ENCODE results near the gene ISM2.

Gene ISM2

DNA sequence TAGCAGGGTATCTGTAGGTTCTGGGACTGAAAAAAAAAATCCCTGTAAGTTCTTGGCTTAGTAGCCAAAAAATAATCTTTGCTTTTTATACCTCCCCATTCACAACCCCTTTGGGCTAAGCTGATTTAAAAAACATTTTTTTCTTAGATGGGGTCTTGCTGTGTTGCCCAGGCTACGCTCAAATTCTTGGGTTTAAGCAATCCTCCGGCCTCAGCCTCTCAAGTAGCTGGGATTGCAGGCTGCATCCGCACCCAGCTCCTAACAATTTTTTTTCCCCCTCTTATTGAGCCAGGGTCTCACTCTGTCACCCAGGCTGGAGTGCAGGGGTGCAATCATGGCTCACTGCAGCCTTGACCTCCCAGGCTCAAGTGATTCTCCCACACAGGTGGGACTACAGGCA lies 9.1 kb upstream of the ISM2 start:
- H3K4me1 ChIP-seq (ENCODE audit: control insufficient read depth in 1 of 2, insufficient read depth in 2 of 2, low read length in 2 of 2), result no peaks in the 10 kb centered on the region
- no peaks in the 10 kb centered on the region for H3K27me3 ChIP-seq (ENCODE audit: low read depth, low read length)
- H3K4me3 ChIP-seq (ENCODE audit: low read depth in 1 of 2, low read length in 2 of 2), result no peak overlapping the region
- H3K27ac ChIP-seq (ENCODE audit: low read length), result no peak overlapping the region
- H3K36me3 ChIP-seq (ENCODE audit: control insufficient read depth in 1 of 2, insufficient read depth in 2 of 2, low read length in 2 of 2), result peaks cover 32% of the 10 kb centered on the region in 2 donors
- peaks cover 0 to 6% of the 10 kb centered on the region in 2 donors for H3K9me3 ChIP-seq (ENCODE audit: control insufficient read depth in 1 of 2, low read length in 2 of 2)

DNA sequence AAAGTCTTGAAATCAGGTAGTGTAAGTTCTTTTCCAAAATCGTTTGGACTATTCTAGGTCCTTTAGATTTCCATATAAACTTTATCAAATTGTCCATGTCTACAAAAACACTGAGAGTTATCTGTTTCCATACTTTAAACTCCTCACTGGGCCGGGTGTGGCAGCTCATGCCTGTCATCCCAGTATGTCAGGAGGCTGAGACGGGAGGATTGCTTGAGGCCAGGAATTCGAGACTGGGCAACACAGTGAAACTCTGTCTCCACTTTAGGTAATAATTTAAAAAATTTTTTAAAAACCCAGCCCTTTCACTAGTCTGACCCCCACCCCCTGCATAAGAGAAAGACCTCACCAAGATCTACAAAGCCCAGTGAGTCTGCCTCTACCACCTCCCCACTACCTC lies 6.4 kb upstream of the ISM2 start:
- H3K4me1 ChIP-seq (ENCODE audit: control insufficient read depth in 1 of 2, insufficient read depth in 2 of 2, low read length in 2 of 2), result no peaks in the 10 kb centered on the region
- H3K36me3 ChIP-seq (ENCODE audit: control insufficient read depth in 1 of 2, insufficient read depth in 2 of 2, low read length in 2 of 2), result peaks cover 13 to 17% of the 10 kb centered on the region in 2 donors
- H3K27me3 ChIP-seq (ENCODE audit: low read depth, low read length), result peaks cover 5% of the 10 kb centered on the region
- H3K4me3 ChIP-seq (ENCODE audit: low read depth in 1 of 2, low read length in 2 of 2), result no peak overlapping the region
- H3K27ac ChIP-seq (ENCODE audit: low read length), result no peak overlapping the region
- H3K9me3 ChIP-seq (ENCODE audit: control insufficient read depth in 1 of 2, low read length in 2 of 2), result peaks cover 0 to 6% of the 10 kb centered on the region in 2 donors

DNA sequence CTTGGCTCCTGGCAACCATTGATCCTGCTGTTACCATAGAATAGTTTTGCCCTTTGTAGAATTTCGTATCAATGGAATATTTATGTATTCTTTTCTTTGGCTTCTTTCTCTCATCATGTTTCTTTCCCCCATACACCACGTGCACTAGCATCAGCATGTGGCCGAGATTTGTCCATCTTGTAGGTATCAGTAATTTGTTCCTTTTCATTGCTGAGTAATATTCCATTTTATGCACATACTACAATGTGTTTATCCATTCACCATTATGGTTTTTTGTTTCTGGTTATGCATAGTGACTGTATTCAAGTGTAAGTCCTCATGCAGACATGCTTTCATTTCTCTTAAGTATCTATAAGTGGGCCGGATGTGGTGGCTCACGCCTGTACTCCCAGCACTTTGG lies 4.5 kb upstream of the ISM2 start:
- H3K27me3 ChIP-seq (ENCODE audit: low read depth, low read length), result peaks cover 18% of the 10 kb centered on the region
- peaks cover 0 to 6% of the 10 kb centered on the region in 2 donors for H3K9me3 ChIP-seq (ENCODE audit: control insufficient read depth in 1 of 2, low read length in 2 of 2)
- H3K4me1 ChIP-seq (ENCODE audit: control insufficient read depth in 1 of 2, insufficient read depth in 2 of 2, low read length in 2 of 2), result peaks cover 0 to 12% of the 10 kb centered on the region in 2 donors
- no peak overlapping the region for H3K4me3 ChIP-seq (ENCODE audit: low read depth in 1 of 2, low read length in 2 of 2)
- H3K36me3 ChIP-seq (ENCODE audit: control insufficient read depth in 1 of 2, insufficient read depth in 2 of 2, low read length in 2 of 2), result peaks cover 2 to 3% of the 10 kb centered on the region in 2 donors
- H3K27ac ChIP-seq (ENCODE audit: low read length), result no peak overlapping the region

DNA sequence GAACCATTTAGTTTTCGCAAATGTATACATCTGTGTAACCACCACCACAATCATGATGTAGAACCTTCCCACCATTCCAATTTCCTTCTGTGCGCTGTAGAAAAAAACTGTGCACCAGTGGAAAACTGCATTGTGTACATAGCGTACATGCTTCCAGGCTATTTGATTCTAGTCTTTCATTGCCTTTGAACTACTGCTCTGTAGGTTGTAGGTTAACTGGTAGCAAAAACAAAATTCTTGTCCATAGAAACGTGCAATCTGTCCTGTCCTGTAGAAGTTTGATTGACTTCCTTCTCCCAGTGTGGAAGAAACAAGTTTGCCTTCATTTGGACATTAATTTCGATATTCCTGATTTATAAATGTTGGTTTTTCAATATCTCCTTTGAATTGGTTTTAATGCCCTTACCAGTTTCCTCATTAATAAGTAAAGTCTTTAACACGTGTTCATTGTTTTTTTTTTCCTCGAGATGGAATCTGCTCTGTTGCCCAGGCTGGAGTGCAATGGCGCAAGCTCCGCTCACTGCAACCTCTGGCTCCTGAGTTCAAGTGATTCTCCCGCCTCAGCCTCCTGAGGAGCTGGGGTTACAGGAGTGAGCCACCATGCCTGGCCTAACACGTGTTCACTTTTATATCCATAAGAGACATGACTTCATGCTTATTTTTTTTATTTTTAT lies 3.6 kb upstream of the ISM2 start:
- Histone ChIP-seq H3K27ac (ENCODE audit: low read length) (no peak overlapping the region), H3K27me3 (ENCODE audit: low read depth, low read length) (peaks cover 22% of the 10 kb centered on the region), H3K9me3 (ENCODE audit: control insufficient read depth in 1 of 2, low read length in 2 of 2) (peaks cover 0 to 6% of the 10 kb centered on the region in 2 donors), H3K4me3 (ENCODE audit: low read depth in 1 of 2, low read length in 2 of 2) (no peak overlapping the region), H3K36me3 (ENCODE audit: control insufficient read depth in 1 of 2, insufficient read depth in 2 of 2, low read length in 2 of 2) (no peaks in the 10 kb centered on the region), H3K4me1 (ENCODE audit: control insufficient read depth in 1 of 2, insufficient read depth in 2 of 2, low read length in 2 of 2) (peaks cover 0 to 16% of the 10 kb centered on the region in 2 donors)

DNA sequence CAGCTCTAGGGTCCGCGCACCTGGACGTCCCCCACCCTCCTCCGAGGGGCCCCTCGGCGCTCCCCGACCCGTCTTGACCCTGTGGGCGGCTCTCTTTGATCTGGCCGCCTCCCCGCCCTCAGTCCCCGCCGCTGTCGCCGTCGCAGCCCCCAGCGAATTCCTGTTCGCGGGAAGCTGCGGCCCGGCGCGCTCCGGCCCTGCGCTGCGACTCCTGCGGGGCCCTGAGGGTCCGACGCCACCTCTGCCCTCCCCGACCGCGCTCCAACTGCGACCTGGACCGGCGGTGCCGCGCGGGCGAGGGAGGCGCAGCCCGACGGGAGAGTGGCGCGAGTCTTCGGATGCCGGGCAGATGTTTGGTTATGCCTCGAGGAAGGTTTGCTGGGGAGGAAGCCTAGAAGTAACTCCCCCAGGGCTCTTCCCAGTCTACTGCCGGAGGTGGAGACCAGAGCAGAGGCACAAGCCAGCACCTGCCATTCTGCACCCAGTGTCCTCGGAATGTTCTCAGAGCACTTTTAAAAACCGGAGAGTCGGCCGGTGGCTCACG lies 440 bp upstream of the ISM2 start:
- Histone ChIP-seq H3K27me3 (ENCODE audit: low read depth, low read length) (peaks cover 22% of the 10 kb centered on the region), H3K4me3 (ENCODE audit: low read depth in 1 of 2, low read length in 2 of 2) (peak overlapping the region in 1 of 2 donors; percentile 71), H3K36me3 (ENCODE audit: control insufficient read depth in 1 of 2, insufficient read depth in 2 of 2, low read length in 2 of 2) (no peaks in the 10 kb centered on the region)

DNA sequence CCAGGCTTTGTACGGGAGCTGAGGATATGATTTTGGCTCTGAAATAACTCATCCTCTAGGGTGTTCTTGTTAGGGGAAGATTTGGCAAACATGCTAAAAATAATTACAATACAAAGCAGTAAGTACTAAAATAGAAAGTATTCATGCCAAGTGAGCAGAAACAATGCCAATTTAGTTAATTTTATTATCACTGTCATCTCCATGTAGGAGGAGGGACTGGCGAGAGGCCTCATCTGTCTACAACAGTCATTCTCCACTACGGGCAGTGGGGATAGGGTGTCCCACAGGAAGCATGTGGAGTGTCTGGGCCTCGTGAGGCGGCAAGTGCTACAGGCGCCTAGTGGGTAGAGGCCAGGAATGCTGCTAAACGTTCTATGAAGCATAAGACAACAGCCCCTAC lies 3.3 kb downstream of the ISM2 start:
- Histone ChIP-seq H3K4me3 (ENCODE audit: low read depth in 1 of 2, low read length in 2 of 2) (no peak overlapping the region), H3K36me3 (ENCODE audit: control insufficient read depth in 1 of 2, insufficient read depth in 2 of 2, low read length in 2 of 2) (no peaks in the 10 kb centered on the region), H3K27me3 (ENCODE audit: low read depth, low read length) (peaks cover 21% of the 10 kb centered on the region), H3K27ac (ENCODE audit: low read length) (no peak overlapping the region), H3K9me3 (ENCODE audit: control insufficient read depth in 1 of 2, low read length in 2 of 2) (no peaks in the 10 kb centered on the region), H3K4me1 (ENCODE audit: control insufficient read depth in 1 of 2, insufficient read depth in 2 of 2, low read length in 2 of 2) (peaks cover 0 to 16% of the 10 kb centered on the region in 2 donors)

More for the DNA sequence above, 440 bp upstream of the ISM2 start:
- Histone ChIP-seq H3K27ac (ENCODE audit: low read length) (no peak overlapping the region), H3K9me3 (ENCODE audit: control insufficient read depth in 1 of 2, low read length in 2 of 2) (peaks cover 0 to 4% of the 10 kb centered on the region in 2 donors), H3K4me1 (ENCODE audit: control insufficient read depth in 1 of 2, insufficient read depth in 2 of 2, low read length in 2 of 2) (peaks cover 0 to 16% of the 10 kb centered on the region in 2 donors)

DNA sequence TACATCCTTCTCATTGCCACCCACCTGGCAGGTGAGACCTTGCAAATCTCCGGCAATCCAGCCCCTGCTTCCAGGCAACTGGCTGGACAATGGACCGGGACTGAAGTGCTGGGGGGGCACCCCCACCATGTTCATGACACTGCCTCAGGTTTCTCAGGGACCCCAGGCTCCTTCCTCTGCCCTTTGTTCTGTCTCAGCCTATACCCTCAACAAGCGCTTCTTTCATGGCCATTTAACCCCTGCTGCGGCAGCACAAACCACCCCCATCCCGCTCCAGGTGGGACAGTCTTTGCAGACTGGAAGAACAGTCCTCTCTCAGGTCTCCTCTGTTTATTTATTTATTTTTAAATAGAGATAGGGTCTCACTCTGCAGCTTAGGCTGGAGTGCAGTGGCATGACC lies 7.6 kb downstream of the ISM2 start:
- H3K27me3 ChIP-seq (ENCODE audit: low read depth, low read length), result no peaks in the 10 kb centered on the region
- H3K27ac ChIP-seq (ENCODE audit: low read length), result no peak overlapping the region
- H3K36me3 ChIP-seq (ENCODE audit: control insufficient read depth in 1 of 2, insufficient read depth in 2 of 2, low read length in 2 of 2), result no peaks in the 10 kb centered on the region

DNA sequence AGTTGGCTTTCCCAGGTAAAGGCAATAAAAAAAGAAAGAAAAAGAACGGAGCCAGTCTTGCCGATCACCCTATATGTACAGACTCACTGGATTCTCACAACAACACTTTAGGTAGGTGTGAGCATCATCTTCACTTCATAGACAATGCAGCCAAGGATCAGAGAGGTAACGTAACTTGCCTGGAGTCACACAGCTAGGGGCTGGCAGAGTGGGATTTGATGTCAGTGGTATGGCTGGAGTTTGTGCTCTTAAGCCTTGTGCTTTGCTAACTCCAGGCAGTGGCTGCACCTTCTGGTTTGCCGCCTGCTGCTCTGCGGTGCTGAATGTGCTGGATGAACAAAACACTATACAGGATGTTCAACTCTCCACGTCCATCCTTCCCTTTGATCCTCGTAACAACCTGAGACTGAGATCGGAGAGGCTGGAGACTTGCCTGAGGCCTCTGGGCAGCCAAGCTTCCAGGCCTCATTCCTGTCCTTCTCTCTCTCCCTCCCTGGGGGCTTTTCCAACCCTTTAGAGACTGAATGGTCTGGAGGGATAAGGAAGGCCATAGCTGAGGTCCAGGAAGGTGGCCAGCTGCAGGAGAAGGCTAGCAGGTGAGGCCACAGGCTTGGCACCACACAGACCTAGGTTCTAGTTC lies 8.1 kb downstream of the ISM2 start:
- H3K4me3 ChIP-seq (ENCODE audit: low read depth in 1 of 2, low read length in 2 of 2), result no peak overlapping the region
- no peaks in the 10 kb centered on the region for H3K36me3 ChIP-seq (ENCODE audit: control insufficient read depth in 1 of 2, insufficient read depth in 2 of 2, low read length in 2 of 2)
- no peaks in the 10 kb centered on the region for H3K9me3 ChIP-seq (ENCODE audit: control insufficient read depth in 1 of 2, low read length in 2 of 2)
- no peak overlapping the region for H3K27ac ChIP-seq (ENCODE audit: low read length)
- H3K27me3 ChIP-seq (ENCODE audit: low read depth, low read length), result no peaks in the 10 kb centered on the region
- H3K4me1 ChIP-seq (ENCODE audit: control insufficient read depth in 1 of 2, insufficient read depth in 2 of 2, low read length in 2 of 2), result no peaks in the 10 kb centered on the region

More for the DNA sequence above, 7.6 kb downstream of the ISM2 start:
- no peaks in the 10 kb centered on the region for H3K4me1 ChIP-seq (ENCODE audit: control insufficient read depth in 1 of 2, insufficient read depth in 2 of 2, low read length in 2 of 2)
- H3K4me3 ChIP-seq (ENCODE audit: low read depth in 1 of 2, low read length in 2 of 2), result no peak overlapping the region
- H3K9me3 ChIP-seq (ENCODE audit: control insufficient read depth in 1 of 2, low read length in 2 of 2), result no peaks in the 10 kb centered on the region

DNA sequence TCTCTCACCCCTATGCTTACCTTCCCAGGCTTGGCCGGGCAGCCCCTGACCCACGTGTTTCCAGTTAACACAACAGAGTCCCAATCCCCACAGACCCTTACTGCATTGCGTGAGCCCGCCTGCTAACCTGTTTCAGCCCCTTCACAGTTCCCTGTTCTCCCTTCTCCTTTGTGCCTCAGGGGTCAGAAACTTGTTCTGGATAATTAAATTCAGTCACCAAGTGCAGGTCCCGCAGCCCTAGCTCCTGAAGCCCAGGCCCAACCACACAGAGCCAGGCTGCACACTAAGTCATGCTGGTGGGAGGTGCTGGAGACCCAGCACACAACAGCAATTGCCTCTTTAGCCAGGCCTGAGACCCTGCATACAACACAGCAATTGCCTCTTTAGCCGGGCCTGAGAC lies 9.6 kb downstream of the ISM2 start:
- Histone ChIP-seq H3K4me3 (ENCODE audit: low read depth in 1 of 2, low read length in 2 of 2) (no peak overlapping the region), H3K9me3 (ENCODE audit: control insufficient read depth in 1 of 2, low read length in 2 of 2) (no peaks in the 10 kb centered on the region), H3K36me3 (ENCODE audit: control insufficient read depth in 1 of 2, insufficient read depth in 2 of 2, low read length in 2 of 2) (no peaks in the 10 kb centered on the region), H3K27ac (ENCODE audit: low read length) (no peak overlapping the region), H3K27me3 (ENCODE audit: low read depth, low read length) (no peaks in the 10 kb centered on the region), H3K4me1 (ENCODE audit: control insufficient read depth in 1 of 2, insufficient read depth in 2 of 2, low read length in 2 of 2) (no peaks in the 10 kb centered on the region)

DNA sequence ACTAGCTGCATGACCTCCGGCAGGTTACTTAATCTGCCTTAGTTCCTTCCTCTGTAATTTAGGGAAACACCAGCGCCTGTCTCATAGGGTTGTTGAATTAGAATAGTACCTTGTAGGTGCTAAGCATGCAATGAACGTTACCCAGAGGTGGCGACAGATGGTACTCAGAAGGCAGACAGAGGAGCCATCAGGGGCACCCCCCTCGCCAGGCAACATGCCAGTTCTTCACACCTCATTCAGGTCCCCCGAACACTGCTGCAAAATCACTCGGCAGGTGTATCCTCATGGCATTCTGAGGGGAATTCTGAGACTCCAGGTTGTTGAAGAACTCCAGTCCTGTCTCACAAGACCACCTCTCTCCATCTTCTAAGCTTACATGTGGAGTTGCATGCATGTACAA lies 10.1 kb downstream of the ISM2 start:
- H3K27ac ChIP-seq (ENCODE audit: low read length), result no peak overlapping the region
- no peaks in the 10 kb centered on the region for H3K9me3 ChIP-seq (ENCODE audit: control insufficient read depth in 1 of 2, low read length in 2 of 2)
- no peaks in the 10 kb centered on the region for H3K4me1 ChIP-seq (ENCODE audit: control insufficient read depth in 1 of 2, insufficient read depth in 2 of 2, low read length in 2 of 2)
- no peaks in the 10 kb centered on the region for H3K36me3 ChIP-seq (ENCODE audit: control insufficient read depth in 1 of 2, insufficient read depth in 2 of 2, low read length in 2 of 2)
- no peak overlapping the region for H3K4me3 ChIP-seq (ENCODE audit: low read depth in 1 of 2, low read length in 2 of 2)
- no peaks in the 10 kb centered on the region for H3K27me3 ChIP-seq (ENCODE audit: low read depth, low read length)

DNA sequence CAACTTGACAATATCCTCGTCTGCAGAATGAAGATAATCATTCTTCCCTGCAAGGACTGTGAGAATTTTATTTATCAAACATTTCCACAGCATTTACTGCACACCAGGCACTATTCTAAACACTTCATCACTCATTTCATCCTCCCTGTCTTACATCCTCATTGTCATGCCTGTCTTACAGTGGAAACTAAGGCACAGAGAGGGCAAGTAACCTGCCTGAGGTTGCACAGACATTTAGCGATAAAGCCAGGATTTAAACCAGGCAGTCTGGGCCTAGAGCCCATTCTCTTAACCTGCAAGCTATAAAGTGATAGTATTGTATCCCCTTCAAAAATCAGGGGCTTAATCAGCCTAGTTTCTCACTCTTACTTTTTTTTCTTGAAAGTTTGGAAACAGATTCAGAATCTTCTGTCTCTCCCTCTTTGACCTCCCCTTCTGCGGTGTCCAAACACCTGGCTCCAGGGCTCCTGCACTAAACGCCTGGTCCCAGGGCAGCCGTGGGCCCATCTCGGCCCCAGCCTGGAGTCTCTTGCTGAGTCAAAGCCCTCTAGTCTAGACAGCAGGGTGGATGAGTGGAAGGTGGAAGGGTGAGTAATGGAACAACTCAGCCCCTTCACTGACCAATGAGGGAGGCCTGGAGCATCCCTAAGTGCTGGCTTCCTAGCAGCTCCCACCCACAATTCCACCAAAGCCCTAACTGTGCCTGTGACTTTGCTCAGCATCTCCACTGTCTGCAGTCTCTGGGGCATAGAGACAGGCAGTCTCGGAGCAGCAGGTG lies 12.5 kb downstream of the ISM2 start:
- H3K9me3 ChIP-seq (ENCODE audit: control insufficient read depth in 1 of 2, low read length in 2 of 2), result no peaks in the 10 kb centered on the region
- H3K27ac ChIP-seq (ENCODE audit: low read length), result no peak overlapping the region
- H3K36me3 ChIP-seq (ENCODE audit: control insufficient read depth in 1 of 2, insufficient read depth in 2 of 2, low read length in 2 of 2), result no peaks in the 10 kb centered on the region
- no peaks in the 10 kb centered on the region for H3K27me3 ChIP-seq (ENCODE audit: low read depth, low read length)
- no peak overlapping the region for H3K4me3 ChIP-seq (ENCODE audit: low read depth in 1 of 2, low read length in 2 of 2)
- H3K4me1 ChIP-seq (ENCODE audit: control insufficient read depth in 1 of 2, insufficient read depth in 2 of 2, low read length in 2 of 2), result no peaks in the 10 kb centered on the region
